Measurements from ENCODE around the gene MTG2.

Gene MTG2

DNA sequence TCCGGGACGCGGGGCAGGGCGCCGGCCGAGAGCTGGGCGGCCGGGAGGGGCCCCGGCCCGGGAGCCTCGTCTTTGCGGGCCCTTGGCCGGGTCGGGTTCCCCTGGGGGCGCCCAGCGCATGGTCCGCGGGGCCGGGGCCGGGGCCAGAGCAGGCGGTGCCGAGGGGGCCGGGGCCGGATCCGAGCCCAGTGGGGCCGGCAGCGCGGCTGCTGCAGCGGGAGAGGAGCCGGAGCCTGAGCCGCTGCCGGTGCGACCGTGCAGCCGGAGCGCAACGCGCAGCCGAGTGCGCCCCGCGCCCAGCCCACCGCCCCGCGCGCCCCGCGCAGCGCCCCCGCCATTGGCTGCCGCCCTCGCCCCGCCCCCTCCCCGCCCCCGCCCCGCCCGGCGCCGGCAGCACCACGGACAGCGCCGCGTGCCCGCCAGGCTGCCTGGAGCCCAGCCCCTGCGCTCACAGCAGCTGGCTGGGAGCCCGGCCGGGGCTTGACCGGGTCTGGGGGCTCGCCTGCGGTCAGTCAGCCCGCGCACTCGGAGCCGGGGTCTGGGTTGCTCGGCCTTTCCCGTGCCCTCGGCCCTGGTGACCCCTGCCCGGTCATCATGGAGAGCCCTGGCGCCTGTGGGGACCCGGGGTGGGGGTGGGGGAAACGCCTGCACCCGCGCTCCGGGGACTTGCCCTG, 37.3 kb downstream of the MTG2 start, which contains the start of gene HRH3:
Gene HRH3 (minus strand): TSS at position 287 of the 674 bp plus-strand sequence. CDS start 308 bp downstream, outside the sequence.
- TF ChIP-seq, protein P1, sequence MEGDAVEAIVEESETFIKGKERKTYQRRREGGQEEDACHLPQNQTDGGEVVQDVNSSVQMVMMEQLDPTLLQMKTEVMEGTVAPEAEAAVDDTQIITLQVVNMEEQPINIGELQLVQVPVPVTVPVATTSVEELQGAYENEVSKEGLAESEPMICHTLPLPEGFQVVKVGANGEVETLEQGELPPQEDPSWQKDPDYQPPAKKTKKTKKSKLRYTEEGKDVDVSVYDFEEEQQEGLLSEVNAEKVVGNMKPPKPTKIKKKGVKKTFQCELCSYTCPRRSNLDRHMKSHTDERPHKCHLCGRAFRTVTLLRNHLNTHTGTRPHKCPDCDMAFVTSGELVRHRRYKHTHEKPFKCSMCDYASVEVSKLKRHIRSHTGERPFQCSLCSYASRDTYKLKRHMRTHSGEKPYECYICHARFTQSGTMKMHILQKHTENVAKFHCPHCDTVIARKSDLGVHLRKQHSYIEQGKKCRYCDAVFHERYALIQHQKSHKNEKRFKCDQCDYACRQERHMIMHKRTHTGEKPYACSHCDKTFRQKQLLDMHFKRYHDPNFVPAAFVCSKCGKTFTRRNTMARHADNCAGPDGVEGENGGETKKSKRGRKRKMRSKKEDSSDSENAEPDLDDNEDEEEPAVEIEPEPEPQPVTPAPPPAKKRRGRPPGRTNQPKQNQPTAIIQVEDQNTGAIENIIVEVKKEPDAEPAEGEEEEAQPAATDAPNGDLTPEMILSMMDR (IDR thresholded peaks at IDR 0.05; ENCODE audit: low read depth, low read length): no peak
- TF ChIP-seq MYC (IDR thresholded peaks at IDR 0.05; ENCODE audit: low read depth, low read length): no peak
- TF ChIP-seq, protein P2, sequence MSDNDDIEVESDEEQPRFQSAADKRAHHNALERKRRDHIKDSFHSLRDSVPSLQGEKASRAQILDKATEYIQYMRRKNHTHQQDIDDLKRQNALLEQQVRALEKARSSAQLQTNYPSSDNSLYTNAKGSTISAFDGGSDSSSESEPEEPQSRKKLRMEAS (IDR thresholded peaks at IDR 0.05; ENCODE audit: low read depth, low read length): no peak
- no peak for TF ChIP-seq POLR2A (IDR thresholded peaks at IDR 0.05; ENCODE audit: extremely low read depth, insufficient read length)

DNA sequence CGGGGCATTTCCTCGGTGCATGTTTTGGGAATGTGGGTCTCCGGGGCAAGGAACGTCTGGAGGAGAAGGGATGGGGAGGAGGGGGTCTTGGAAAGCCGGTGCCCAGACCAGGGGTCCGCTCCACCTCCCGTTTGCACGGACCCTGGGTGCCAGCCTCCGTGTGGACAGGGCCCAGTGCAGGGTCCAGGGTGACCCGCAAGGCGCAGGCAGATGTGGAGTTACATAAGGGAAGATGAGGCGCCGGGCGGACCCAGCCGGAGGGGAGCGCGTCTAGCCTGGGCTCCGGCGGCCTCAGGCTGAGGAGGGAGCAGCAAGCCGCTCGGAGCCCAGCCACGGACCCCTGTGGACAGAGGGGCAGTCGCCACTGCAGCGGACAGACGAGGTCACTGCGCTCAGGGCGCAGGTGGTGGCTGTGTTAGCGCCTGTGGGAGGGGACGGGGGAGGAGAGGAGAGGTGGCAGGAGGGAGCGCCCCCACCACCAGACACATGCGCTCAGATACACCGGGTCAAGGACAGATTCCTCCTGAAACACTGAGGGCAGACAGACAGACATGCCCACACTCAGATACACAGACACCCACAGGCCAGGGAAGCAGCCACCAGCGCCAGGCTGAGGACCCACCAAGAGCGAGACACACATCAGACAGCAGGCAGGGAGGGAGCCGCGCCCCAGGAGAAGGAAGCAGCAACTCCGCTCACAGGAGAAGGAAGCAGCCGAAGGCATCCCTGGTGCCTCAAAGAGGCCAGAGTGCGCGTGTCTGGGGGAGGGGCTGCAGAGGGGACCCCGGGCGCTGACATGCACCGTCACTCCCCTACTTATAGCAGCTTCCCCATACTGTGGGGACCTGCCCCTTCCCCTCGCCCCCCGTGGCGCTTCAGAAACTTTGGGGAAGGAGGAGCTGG, 38.1 kb downstream of the MTG2 start:
- TF ChIP-seq POLR2A (IDR thresholded peaks at IDR 0.05; ENCODE audit: extremely low read depth, insufficient read length) (no peak), MYC (IDR thresholded peaks at IDR 0.05; ENCODE audit: low read depth, low read length) (no peak)
- TF ChIP-seq, protein P2 (IDR thresholded peaks at IDR 0.05; ENCODE audit: low read depth, low read length): no peak
- TF ChIP-seq, protein P1 (IDR thresholded peaks at IDR 0.05; ENCODE audit: low read depth, low read length): no peak
- H3K4me3 ChIP-seq (ENCODE audit: low read depth, low read length): no peak overlapping the region
- no peak for DNase-seq (ENCODE audit: low read depth)

More for the DNA sequence above, 37.3 kb downstream of the MTG2 start, which contains the start of gene HRH3:
- DNase-seq (ENCODE audit: low read depth): peak; percentile 61
- H3K4me3 ChIP-seq (ENCODE audit: low read depth, low read length): no peak within 1 kb of the TSS

DNA sequence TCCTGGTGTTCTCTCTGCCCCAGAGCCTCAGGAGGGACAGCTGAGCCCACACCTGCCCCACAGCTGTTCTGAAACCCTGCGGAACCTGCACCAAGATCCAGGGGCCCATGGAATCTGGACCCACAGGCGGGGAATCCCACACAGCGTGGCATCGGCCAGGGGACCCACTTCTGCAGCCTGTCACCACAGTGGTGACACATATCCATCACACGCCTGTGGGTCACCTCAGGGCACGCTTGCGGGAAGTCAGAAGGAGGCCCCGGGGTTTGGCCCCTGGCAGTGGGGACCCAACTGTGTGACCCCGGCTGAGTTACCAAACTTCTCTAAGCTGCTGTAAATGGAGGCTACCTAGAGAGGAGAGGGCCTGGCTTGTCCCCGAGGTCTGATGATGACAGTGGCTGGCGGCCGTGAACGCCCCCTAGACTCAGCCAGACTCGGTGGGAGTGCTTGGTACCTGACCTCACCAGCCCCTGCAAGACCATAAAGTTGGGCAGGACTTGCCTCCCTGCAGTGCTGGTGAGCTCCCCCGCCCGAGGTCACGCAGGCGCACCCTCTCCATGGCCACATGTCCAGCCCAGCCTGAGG, 39.5 kb downstream of the MTG2 start:
- no peak for DNase-seq (ENCODE audit: low read depth)
- no peak overlapping the region for H3K4me3 ChIP-seq (ENCODE audit: low read depth, low read length)
- TF ChIP-seq MYC (IDR thresholded peaks at IDR 0.05; ENCODE audit: low read depth, low read length): no peak
- TF ChIP-seq, protein P2 (IDR thresholded peaks at IDR 0.05; ENCODE audit: low read depth, low read length): no peak
- TF ChIP-seq, protein P1 (IDR thresholded peaks at IDR 0.05; ENCODE audit: low read depth, low read length): no peak
- TF ChIP-seq POLR2A (IDR thresholded peaks at IDR 0.05; ENCODE audit: extremely low read depth, insufficient read length): no peak

DNA sequence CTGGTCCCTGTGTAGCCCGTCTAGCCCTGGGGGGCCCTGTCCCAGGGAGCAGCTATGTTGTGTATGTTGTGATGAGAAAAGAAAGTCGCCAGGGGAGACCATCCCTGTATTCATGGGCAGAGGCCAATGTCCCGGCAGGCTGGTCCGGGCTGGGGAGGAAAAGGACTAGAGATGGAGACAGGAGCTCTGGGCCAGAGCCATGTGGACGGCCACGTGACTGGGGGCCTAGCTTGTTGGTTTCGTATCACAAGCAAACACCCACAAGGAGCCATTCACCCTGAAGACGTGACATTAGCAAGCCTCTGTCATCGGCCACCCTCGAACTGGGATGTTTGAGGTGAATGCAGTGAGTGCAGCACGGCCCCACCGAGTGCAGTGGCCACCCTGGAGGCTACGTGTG, 40.1 kb downstream of the MTG2 start:
- DNase-seq (ENCODE audit: low read depth): no peak
- TF ChIP-seq, protein P2 (IDR thresholded peaks at IDR 0.05; ENCODE audit: low read depth, low read length): peak; percentile 25; the same call in 1 of the 2 replicates
- TF ChIP-seq POLR2A (IDR thresholded peaks at IDR 0.05; ENCODE audit: extremely low read depth, insufficient read length): no peak
- TF ChIP-seq, protein P1 (IDR thresholded peaks at IDR 0.05; ENCODE audit: low read depth, low read length): no peak
- H3K4me3 ChIP-seq (ENCODE audit: low read depth, low read length): no peak overlapping the region

DNA sequence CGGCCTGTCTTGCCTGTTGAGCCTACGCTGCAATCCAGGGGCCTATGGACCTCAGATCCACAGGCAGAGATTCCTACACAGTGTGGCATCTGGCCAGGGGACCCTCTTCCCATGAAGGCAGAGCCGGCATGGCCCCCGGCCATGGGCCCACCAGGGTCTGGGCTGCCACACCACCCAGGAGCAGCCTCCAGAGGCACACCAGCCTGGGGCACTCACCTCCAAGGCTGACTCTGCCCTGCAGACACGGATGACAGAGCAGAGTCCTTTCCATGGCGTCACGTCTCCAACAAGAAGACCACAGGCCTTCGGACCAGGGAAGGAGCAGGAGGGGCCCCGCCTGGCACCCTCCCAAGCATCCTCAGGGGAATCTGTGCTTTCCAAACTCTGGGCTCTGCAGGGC, 40.7 kb downstream of the MTG2 start:
- no peak overlapping the region for H3K4me3 ChIP-seq (ENCODE audit: low read depth, low read length)
- no peak for DNase-seq (ENCODE audit: low read depth)
- no peak for TF ChIP-seq POLR2A (IDR thresholded peaks at IDR 0.05; ENCODE audit: extremely low read depth, insufficient read length)
- TF ChIP-seq MYC (IDR thresholded peaks at IDR 0.05; ENCODE audit: low read depth, low read length): no peak
- TF ChIP-seq, protein P1 (IDR thresholded peaks at IDR 0.05; ENCODE audit: low read depth, low read length): no peak
- TF ChIP-seq, protein P2 (IDR thresholded peaks at IDR 0.05; ENCODE audit: low read depth, low read length): no peak

All from NB4 (cell line).